ENCODE data around the gene NEK10.
"Not testable (repeated sequence)": the region's sequence is repeated elsewhere in the genome, so short reads cannot be mapped to it uniquely, and the experiment has no call there.

DNA sequence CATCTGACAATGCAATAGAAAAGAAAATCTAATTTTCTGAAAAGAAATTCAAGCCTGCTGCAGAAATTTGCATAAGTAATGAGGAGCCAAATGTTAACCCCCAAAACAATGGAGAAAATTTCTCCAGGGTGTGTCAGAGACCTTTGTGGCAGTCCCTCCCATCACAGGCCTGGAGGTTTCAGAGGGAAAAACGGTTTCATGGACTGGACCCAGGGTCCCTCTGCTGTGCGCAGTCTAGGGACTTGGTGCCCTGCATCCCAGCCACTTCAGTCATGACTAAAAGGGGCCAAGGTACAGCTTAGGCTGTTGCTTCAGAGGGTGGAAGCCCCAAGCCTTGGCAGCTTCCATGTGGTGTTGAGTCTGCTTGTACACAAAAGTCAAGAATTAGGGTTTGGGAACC is 70.2 kb downstream of the NEK10 start:
- not testable (repeated sequence) for TF ChIP-seq CTCF (IDR thresholded peaks at IDR 0.05; ENCODE audit: low read length); EZH2 (IDR thresholded peaks at IDR 0.05; ENCODE audit: borderline replicate concordance, low read length)
